HepG2 (cell line): Measurements from ENCODE around the gene SNN. TPM values are rescaled to one million over a fixed set of nuclear protein-coding genes. Genes with fewer than 3 reads are reported as not detected.

Source experiments
- ARID5B ChIP-seq: IDR thresholded peaks from 2 replicates; pipeline ENCODE4 v1.4.0; 2020; ENCODE audit warnings: mild to moderate bottlenecking, missing genetic modification reagents
- CENPT ChIP-seq: sonication (generic); formaldehyde crosslinking; IDR thresholded peaks from 2 replicates; pipeline ENCODE4 v1.8.0; 2022; ENCODE audit warnings: low read depth, mild to moderate bottlenecking, moderate library complexity, missing genetic modification reagents
- DZIP1 ChIP-seq: sonication (generic); formaldehyde crosslinking; IDR thresholded peaks from 2 replicates; pipeline ENCODE4 v1.5.0; 2020; ENCODE audit warnings: mild to moderate bottlenecking, missing genetic modification reagents
- FOSL2 ChIP-seq: sonication (generic); formaldehyde crosslinking; IDR thresholded peaks from 2 replicates; pipeline ENCODE4 v1.4.0; 2020; ENCODE audit warnings: missing genetic modification reagents
- FOXA1 ChIP-seq, 2 experiments: fragments of 450-650 bp in 1 of 2; sonication (generic) in 1 of 2; formaldehyde crosslinking in 1 of 2; IDR thresholded peaks; 2 replicates each; pipeline versions ENCODE4 v1.4.0 to v1.6.1; 2016 to 2020; ENCODE audit warnings: missing genetic modification reagents in 1 of 2
- GLI4 ChIP-seq: sonication (generic); formaldehyde crosslinking; IDR thresholded peaks from 2 replicates; pipeline ENCODE4 v1.5.1; 2020; ENCODE audit warnings: missing genetic modification reagents, mild to moderate bottlenecking, moderate library complexity, borderline replicate concordance
- JUNB ChIP-seq: sonication (generic); formaldehyde crosslinking; IDR thresholded peaks from 2 replicates; pipeline ENCODE4 v1.8.0; 2022; ENCODE audit warnings: missing genetic modification reagents, mild to moderate bottlenecking, borderline replicate concordance
- MIER2 ChIP-seq: IDR thresholded peaks from 2 replicates; pipeline ENCODE4 v1.6.1; 2016; ENCODE audit warnings: missing biosample characterization, missing genetic modification reagents
- PBX2 ChIP-seq: IDR thresholded peaks from 2 replicates; pipeline ENCODE4 v1.6.1; 2016; ENCODE audit warnings: control low read depth
- PHF21A ChIP-seq: sonication (generic); formaldehyde crosslinking; IDR thresholded peaks from 2 replicates; pipeline ENCODE4 v1.5.0; 2020; ENCODE audit warnings: mild to moderate bottlenecking, missing genetic modification reagents
- SMAD3 ChIP-seq: sonication (generic); formaldehyde crosslinking; IDR thresholded peaks from 2 replicates; pipeline ENCODE4 v1.4.0; 2020; ENCODE audit warnings: missing genetic modification reagents
- TRAFD1 ChIP-seq: sonication (generic); formaldehyde crosslinking; IDR thresholded peaks from 2 replicates; pipeline ENCODE4 v1.5.1; 2020; ENCODE audit warnings: missing genetic modification reagents, mild to moderate bottlenecking, borderline replicate concordance
- ZBTB2 ChIP-seq: sonication (generic); formaldehyde crosslinking; IDR thresholded peaks from 2 replicates; pipeline ENCODE4 v1.8.0; 2022; ENCODE audit warnings: low read depth, missing genetic modification reagents
- ZNF251 ChIP-seq: sonication (generic); formaldehyde crosslinking; IDR thresholded peaks from 2 replicates; pipeline ENCODE4 v1.9.0; 2021; ENCODE audit warnings: mild to moderate bottlenecking, missing genetic modification reagents
- ZNF253 ChIP-seq: sonication (generic); formaldehyde crosslinking; IDR thresholded peaks from 2 replicates; pipeline ENCODE4 v1.8.0; 2022; ENCODE audit warnings: mild to moderate bottlenecking, missing genetic modification reagents, borderline replicate concordance
- polyA plus RNA-seq, 8 experiments: library from polyadenylated mRNA; depleted of rRNA in 3 of 8; stranded (reverse) in 7 of 8; unstranded in 1 of 8; fragments of >200 nt; fragmentation: Illumina TruSeq in 4 of 8; extraction: Trizol in 4 of 8; gene quantifications; 2 replicates each; pipeline versions ENCODE4 v1.2.1 to v1.2.3, GENCODE V29; 2011 to 2016; ENCODE audit warnings: low read depth in 4 of 8, missing spikeins in 1 of 8, mixed read lengths in 1 of 8; ENCODE audit not compliant: insufficient read depth in 1 of 8
- total RNA-seq, 5 experiments: library from RNA; depleted of rRNA; stranded (reverse); fragments of >200 nt; fragmentation: Illumina TruSeq; extraction: Trizol; gene quantifications; 2 replicates each; pipeline ENCODE4 v1.2.3, GENCODE V29; 2016; ENCODE audit warnings: low read depth in 1 of 5
- TF ChIP-seq, protein P1 (sequence below): IDR thresholded peaks from 2 replicates; pipeline ENCODE4 v1.6.1; 2016; ENCODE audit warnings: low read depth, control low read depth

Gene SNN
- total and polyA plus RNA-seq, 2 of the 13 experiments (the other 11 are each of a cell fraction or from before 2014, with no cell fraction given), result 5.2 to 8.4 TPM

- TF ChIP-seq ZBTB2 (CRISPR knock-in tag), result no peak
- no peak for TF ChIP-seq ZNF251 (CRISPR knock-in tag)
- no peak for TF ChIP-seq ZNF253 (CRISPR knock-in tag)
- TF ChIP-seq GLI4, result no peak
- no peak for TF ChIP-seq TRAFD1 (CRISPR knock-in tag)
- no peak for TF ChIP-seq ARID5B (CRISPR knock-in tag)
- no peak for TF ChIP-seq DZIP1 (CRISPR knock-in tag)
- TF ChIP-seq PHF21A (CRISPR knock-in tag), result no peak
- no peak for TF ChIP-seq JUNB
- TF ChIP-seq, protein P1, sequence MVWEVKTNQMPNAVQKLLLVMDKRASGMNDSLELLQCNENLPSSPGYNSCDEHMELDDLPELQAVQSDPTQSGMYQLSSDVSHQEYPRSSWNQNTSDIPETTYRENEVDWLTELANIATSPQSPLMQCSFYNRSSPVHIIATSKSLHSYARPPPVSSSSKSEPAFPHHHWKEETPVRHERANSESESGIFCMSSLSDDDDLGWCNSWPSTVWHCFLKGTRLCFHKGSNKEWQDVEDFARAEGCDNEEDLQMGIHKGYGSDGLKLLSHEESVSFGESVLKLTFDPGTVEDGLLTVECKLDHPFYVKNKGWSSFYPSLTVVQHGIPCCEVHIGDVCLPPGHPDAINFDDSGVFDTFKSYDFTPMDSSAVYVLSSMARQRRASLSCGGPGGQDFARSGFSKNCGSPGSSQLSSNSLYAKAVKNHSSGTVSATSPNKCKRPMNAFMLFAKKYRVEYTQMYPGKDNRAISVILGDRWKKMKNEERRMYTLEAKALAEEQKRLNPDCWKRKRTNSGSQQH, result no peak
- no peak for TF ChIP-seq MIER2 (CRISPR knock-in tag)
- TF ChIP-seq SMAD3, result no peak
- TF ChIP-seq FOSL2, result no peak
- no peak for TF ChIP-seq CENPT
- no peak for TF ChIP-seq PBX2 (CRISPR knock-in tag)
- no peak for TF ChIP-seq FOXA1 (IDR thresholded peaks at IDR 0.05)
- peak; percentile 46; the same call in 1 of the 2 replicates for TF ChIP-seq FOXA1 (CRISPR knock-in tag; IDR thresholded peaks at IDR 0.05)
Measured at GRCh38 chr16:11630768-11631056, 37.5 kb upstream of the SNN start (continued).
